OCI-LY7 (cell line): ENCODE data around the gene RAPGEF2. TPM values are rescaled to one million over a fixed set of nuclear protein-coding genes. Genes with fewer than 3 reads are reported as not detected.
"Not testable (repeated sequence)": the region's sequence is repeated elsewhere in the genome, so short reads cannot be mapped to it uniquely, and the experiment has no call there.

Experiments used
- BruUV-seq: library from RNA; stranded (reverse); fragments of 400-500 nt; replicated peaks from 2 replicates; lab custom pipeline; 2021; lab: Mats Ljungman, UMichigan
- CTCF ChIA-PET: fragments of 300-600 bp; sonication (Branson Sonifier 250); formaldehyde crosslinking; loops from one replicate; lab custom pipeline; 2022; ENCODE audit warnings: antibody characterized with exemption; ENCODE audit not compliant: unreplicated experiment; lab: Charles Lee
- POLR2A ChIA-PET: fragments of 300-600 bp; sonication (Branson Sonifier 250); formaldehyde crosslinking; loops from one replicate; lab custom pipeline; 2022; ENCODE audit warnings: antibody characterized with exemption; lab: Charles Lee
- DNase-seq: peaks from one replicate; pipeline ENCODE4 v3.0.0-alpha.2; 2015; ENCODE audit warnings: low spot score
- H2AFZ ChIP-seq: fragments of 200-600 bp; sonication (generic), shearing (Covaris generic); 2 replicates; pipeline ENCODE4 v1.6.1; 2014; ENCODE audit warnings: mild to moderate bottlenecking, antibody characterized with exemption, low read length, moderate library complexity
- H3K27ac ChIP-seq: fragments of 200-600 bp; sonication (generic); 2 replicates; pipeline ENCODE4 v1.5.1; 2014; ENCODE audit warnings: mixed run types, low read depth, mild to moderate bottlenecking, moderate library complexity, low read length, inconsistent platforms; ENCODE audit not compliant: poor library complexity, severe bottlenecking
- H3K36me3 ChIP-seq: fragments of 200-600 bp; sonication (generic); 2 replicates; pipeline ENCODE4 v1.6.1; 2014; ENCODE audit warnings: mild to moderate bottlenecking, antibody characterized with exemption, low read length, moderate library complexity, mixed read lengths; ENCODE audit not compliant: insufficient read depth
- H3K4me1 ChIP-seq: fragments of 200-600 bp; sonication (generic); 2 replicates; pipeline ENCODE4 v1.5.1; 2014; ENCODE audit warnings: mild to moderate bottlenecking, low read length; ENCODE audit not compliant: insufficient read depth, poor library complexity, severe bottlenecking
- H3K4me2 ChIP-seq: fragments of 200-600 bp; sonication (generic); 2 replicates; pipeline ENCODE4 v1.6.1; 2014; ENCODE audit warnings: mild to moderate bottlenecking, low read length
- H3K4me3 ChIP-seq: fragments of 200-600 bp; sonication (generic); 2 replicates; pipeline ENCODE4 v1.5.1; 2014; ENCODE audit warnings: mild to moderate bottlenecking, low read depth, low read length; ENCODE audit not compliant: poor library complexity, severe bottlenecking
- H3K79me2 ChIP-seq: fragments of 200-600 bp; sonication (generic); 2 replicates; pipeline ENCODE4 v1.6.1; 2016; ENCODE audit warnings: low read depth, mild to moderate bottlenecking, low read length, moderate library complexity, mixed read lengths; ENCODE audit not compliant: insufficient read depth
- H3K9me2 ChIP-seq: fragments of 200-600 bp; sonication (generic); 2 replicates; pipeline ENCODE4 v1.6.1; 2016; ENCODE audit warnings: mild to moderate bottlenecking, low read length, mixed read lengths; ENCODE audit not compliant: insufficient read depth
- H3K9me3 ChIP-seq: fragments of 200-600 bp; sonication (generic); 2 replicates; pipeline ENCODE4 v1.6.1; 2014; ENCODE audit warnings: mild to moderate bottlenecking, mixed run types, low read length, mixed read lengths
- H4K20me1 ChIP-seq: fragments of 200-600 bp; sonication (generic); 2 replicates; pipeline ENCODE4 v1.6.1; 2014; ENCODE audit warnings: mild to moderate bottlenecking, antibody characterized with exemption, low read length, moderate library complexity, mixed read lengths; ENCODE audit not compliant: insufficient read depth
- EZH2phosphoT487 ChIP-seq: fragments of 200-600 bp; sonication (generic); IDR thresholded peaks from 2 replicates; pipeline ENCODE4 v1.6.1; 2018; ENCODE audit warnings: low read depth, borderline replicate concordance, mild to moderate bottlenecking, mixed run types, antibody characterized with exemption, low read length, moderate library complexity, mixed read lengths
- intact Hi-C: fragments of 100-400 bp; cut with micrococcal nuclease; formaldehyde crosslinking; loops from one replicate; pipeline ENCODE4 v1.10.0; 2022; ENCODE audit not compliant: unreplicated experiment
- total RNA-seq, 2 experiments: library from RNA; depleted of rRNA in 1 of 2; stranded (reverse); fragments of >200 nt in 1 of 2; shearing (Covaris generic) in 1 of 2; gene quantifications; 2 replicates each; pipeline ENCODE4 v1.2.3, GENCODE V29; 2014 to 2022
- TF ChIP-seq, protein P1 (sequence below): fragments of 200-600 bp; sonication (generic); conservative IDR thresholded peaks from 2 replicates; pipeline ENCODE4 v1.5.1; 2014; ENCODE audit warnings: mild to moderate bottlenecking, antibody characterized with exemption, low read length, moderate library complexity, mixed read lengths

The RAPGEF2 gene
- total RNA-seq, 2 experiments from 2014 or later: 4.6 to 6.5 TPM

DNA sequence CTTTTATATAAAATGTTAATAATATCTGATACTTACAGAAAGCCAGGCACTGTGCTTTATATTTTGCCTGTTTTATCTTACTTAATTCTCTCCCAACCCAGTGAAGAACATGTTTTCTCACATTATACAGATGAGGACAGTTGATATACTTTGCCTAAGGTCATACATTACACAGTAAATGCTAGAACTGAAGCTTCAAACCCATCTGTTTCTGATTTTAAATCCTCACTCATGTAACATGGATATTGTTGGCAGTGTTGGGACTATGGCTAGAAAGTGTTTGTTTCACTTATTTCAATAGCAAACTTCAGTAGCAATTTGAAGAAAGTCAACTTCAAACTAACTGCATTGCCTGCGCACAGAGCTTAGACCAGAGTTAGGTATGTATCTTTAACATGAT is 57.4 kb downstream of the RAPGEF2 start:
- H3K9me3 ChIP-seq: no peaks in the 10 kb centered on the region
- H2AFZ ChIP-seq: no peak overlapping the region
- no peaks in the 10 kb centered on the region for H4K20me1 ChIP-seq
- no TSS peak for BruUV-seq
- intact Hi-C loops: no loop called here
- no peak overlapping the region for H3K4me2 ChIP-seq
- no peaks in the 10 kb centered on the region for H3K36me3 ChIP-seq
- DNase-seq: no peak
- H3K27ac ChIP-seq: no peak overlapping the region
- H3K4me3 ChIP-seq: no peak overlapping the region
- no peaks in the 10 kb centered on the region for H3K9me2 ChIP-seq
- H3K79me2 ChIP-seq: no peaks in the 10 kb centered on the region
- TF ChIP-seq, protein P1, sequence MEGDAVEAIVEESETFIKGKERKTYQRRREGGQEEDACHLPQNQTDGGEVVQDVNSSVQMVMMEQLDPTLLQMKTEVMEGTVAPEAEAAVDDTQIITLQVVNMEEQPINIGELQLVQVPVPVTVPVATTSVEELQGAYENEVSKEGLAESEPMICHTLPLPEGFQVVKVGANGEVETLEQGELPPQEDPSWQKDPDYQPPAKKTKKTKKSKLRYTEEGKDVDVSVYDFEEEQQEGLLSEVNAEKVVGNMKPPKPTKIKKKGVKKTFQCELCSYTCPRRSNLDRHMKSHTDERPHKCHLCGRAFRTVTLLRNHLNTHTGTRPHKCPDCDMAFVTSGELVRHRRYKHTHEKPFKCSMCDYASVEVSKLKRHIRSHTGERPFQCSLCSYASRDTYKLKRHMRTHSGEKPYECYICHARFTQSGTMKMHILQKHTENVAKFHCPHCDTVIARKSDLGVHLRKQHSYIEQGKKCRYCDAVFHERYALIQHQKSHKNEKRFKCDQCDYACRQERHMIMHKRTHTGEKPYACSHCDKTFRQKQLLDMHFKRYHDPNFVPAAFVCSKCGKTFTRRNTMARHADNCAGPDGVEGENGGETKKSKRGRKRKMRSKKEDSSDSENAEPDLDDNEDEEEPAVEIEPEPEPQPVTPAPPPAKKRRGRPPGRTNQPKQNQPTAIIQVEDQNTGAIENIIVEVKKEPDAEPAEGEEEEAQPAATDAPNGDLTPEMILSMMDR: no peak
- no peak for TF ChIP-seq EZH2phosphoT487
- CTCF ChIA-PET: no interaction called here
- H3K4me1 ChIP-seq: peaks cover 35% of the 10 kb centered on the region
- POLR2A ChIA-PET: interaction anchor here (0.7 kb wide), 1 partner anchor 12 kb away, joined by 6 read pairs; no protein-coding TSS in a partner anchor

DNA sequence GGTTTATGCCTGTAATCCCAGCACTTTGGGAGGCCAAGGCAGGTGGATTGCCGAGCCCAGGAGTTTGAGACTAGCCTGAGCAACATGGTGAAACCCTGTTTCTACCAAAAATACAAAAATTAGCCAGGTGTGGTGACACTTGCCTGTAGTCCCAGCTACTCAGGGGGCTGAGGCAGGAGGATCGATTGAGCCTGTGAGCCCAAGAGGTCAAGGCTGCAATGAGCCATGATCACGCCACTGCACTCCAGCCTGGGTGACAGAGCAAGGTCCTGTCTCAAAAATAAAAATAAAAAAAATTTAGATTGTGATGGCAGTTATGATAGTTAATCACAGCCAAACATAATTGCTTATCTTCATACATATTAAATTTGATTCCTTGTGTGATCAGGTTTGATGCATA is 58.6 kb downstream of the RAPGEF2 start:
- CTCF ChIA-PET, intact Hi-C loops, H3K27ac ChIP-seq, BruUV-seq, H3K4me3 ChIP-seq, DNase-seq, H3K79me2 ChIP-seq, H3K36me3 ChIP-seq, H3K9me2 ChIP-seq, H3K4me2 ChIP-seq, H2AFZ ChIP-seq, H4K20me1 ChIP-seq, H3K9me3 ChIP-seq: not testable (repeated sequence)
- POLR2A ChIA-PET: interaction anchor here (0.7 to 1.0 kb wide), 3 partner anchors 8 to 11 kb away, joined by 3 read pairs; no protein-coding TSS in a partner anchor
- peaks cover 35% of the 10 kb centered on the region for H3K4me1 ChIP-seq

DNA sequence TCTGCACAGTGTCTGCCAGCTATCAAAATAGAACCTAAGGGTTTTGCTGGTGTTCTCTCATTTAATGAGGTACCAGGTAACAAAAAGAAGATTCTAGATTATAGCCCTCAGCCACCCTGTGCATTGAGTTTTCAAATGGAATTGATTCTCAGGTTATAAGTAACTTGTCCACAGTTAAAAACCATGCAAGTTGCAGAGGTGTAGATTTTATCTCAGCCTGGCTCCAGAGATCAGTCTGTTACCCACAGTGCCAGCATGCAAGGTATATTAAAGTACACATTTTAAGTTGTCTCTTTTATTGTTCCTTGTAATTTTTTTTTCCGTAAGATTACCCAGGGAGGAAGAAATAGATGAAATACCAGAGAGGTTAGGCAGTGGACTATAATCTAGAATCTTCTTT is 59.7 kb downstream of the RAPGEF2 start:
- peaks cover 35% of the 10 kb centered on the region for H3K4me1 ChIP-seq
- no TSS peak for BruUV-seq
- ChIA-PET CTCF (no interaction called here), POLR2A (interaction anchor here (0.6 to 1.0 kb wide), 2 partner anchors 9 to 270 kb away, joined by 3 to 4 read pairs; no protein-coding TSS in a partner anchor)
- H2AFZ ChIP-seq: no peak overlapping the region
- H4K20me1 ChIP-seq: no peaks in the 10 kb centered on the region
- H3K27ac ChIP-seq: no peak overlapping the region
- no peaks in the 10 kb centered on the region for H3K79me2 ChIP-seq
- TF ChIP-seq EZH2phosphoT487: no peak
- TF ChIP-seq, protein P1: no peak
- DNase-seq: no peak
- H3K4me2 ChIP-seq: no peak overlapping the region
- no peak overlapping the region for H3K4me3 ChIP-seq
- intact Hi-C loops: no loop called here
- H3K9me3 ChIP-seq: no peaks in the 10 kb centered on the region
- H3K36me3 ChIP-seq: no peaks in the 10 kb centered on the region
- H3K9me2 ChIP-seq: no peaks in the 10 kb centered on the region
